HG03060 (cell line): Measurements from ENCODE around the gene EEFSEC.

Source experiments
- ATAC-seq: cut with Tn5 transposase; IDR thresholded peaks from one replicate; pipeline ENCODE4 v1.9.1; 2021; ENCODE audit warnings: low read depth, moderate number of reproducible peaks; ENCODE audit not compliant: unreplicated experiment

EEFSEC gene

DNA sequence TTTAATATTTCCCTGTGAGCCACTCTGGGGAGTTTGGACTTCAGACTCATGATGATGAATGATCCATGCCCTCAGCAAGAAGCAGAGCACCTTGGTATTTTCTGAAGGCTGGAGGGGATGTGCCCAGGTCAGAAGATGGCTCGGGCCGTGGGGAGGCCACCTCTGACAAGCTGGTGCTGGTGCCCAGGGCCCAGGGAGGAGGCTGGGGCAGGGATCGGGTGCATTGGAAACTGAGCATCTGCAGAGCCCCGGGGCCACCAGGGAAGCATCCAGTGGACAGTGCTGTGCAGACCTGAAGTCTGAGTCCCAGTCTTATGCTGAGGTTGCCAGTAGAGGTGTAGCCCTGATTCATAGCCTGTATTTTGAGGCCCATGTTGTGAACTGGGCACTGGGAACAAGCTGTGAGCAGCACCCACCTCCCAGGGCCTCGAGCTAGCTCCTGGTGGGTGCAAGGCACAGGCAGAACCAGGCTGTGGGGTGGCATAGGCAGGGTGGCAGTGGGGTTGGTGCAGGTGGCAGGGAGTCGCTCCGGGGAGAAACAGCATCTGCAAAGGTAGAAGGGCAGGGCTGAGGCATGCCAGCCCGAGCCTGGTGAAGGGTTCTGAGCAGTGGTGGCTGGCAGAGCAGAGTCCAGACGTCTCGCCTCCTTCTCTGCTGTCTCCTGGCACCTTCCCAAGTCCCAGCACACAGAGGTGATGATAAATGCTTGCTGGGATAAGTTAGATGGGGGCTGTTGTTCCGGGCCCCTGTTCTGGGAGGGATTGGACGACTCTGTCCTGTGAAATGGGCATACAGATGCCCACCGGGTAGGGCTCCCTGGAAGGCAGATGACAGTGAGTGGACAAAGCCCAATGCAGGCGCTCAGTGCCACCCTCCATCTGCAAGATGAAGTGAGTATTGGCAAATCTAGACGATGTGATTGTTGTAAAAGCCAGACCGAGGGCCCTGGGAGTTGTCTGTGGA is 302.8 kb downstream of the EEFSEC start:
- ATAC-seq = no peak

DNA sequence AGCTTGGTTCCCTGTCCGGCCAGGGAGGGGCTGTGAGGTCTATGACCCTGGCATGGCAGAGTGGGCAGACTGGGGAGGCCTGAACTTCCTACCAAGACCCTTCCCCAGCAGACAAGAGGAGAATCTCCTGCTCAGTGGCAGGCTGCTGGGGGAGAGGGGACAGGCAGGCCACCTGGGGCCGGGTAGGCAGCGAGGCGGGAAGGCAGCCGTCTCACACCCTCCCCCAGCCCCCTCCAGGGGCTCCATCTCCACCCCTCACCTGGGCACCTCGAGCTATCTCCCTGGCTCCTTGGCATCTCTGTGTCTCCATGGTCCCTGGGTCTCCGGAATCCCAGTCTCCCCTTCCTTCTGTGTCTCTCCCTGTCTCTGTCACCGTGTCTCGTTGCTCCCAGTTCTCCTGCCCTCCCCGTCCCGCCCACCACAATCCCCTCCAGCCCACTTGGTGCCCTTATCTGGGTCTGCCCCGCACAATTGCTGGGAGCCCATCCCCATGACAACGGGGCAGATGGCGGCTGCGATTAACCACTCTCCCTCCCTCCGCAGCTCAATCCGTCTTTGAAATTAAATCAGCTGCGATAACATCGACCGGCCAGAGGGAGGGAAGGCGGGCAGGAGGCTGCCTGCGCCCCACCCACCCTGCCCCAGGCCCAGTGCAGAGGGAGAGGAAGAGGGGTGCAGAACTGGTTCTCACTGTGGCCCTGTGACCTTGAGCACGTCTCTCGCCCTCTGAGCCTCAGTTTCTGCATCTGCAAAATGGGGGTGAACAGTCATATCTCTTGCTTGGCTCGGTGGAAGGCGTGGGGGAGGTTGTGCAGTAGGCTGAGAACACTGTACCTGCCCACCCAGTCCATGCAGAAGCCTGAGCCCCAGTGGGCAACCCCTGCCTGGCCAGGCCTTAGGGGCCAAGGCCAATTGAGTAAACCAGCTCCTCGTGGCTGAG is 303.8 kb downstream of the EEFSEC start:
- ATAC-seq = no peak

DNA sequence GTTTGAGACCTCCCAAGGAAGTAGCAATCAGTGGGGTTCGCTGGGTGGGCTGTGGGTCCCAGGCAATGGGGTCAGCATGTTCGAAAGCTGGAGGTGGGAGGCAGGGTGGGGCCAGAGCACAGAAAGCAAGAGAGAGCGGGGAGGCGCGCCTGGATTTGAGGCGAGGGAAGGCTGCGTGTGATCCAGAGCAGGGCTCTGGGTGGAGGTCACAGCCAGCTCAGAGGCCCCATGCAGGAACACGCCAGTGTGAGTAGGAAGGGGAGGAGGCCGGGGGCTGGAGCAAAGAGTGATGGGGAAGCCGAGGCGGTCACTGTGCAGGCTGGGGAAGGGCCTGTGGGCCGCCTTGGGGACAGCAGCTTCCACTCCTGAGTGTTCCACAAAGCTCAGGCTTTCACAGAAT is 304.7 kb downstream of the EEFSEC start:
- ATAC-seq = no peak
